ENCODE results near the gene TNIP2.
"Not testable (repeated sequence)": the region's sequence is repeated elsewhere in the genome, so short reads cannot be mapped to it uniquely, and the experiment has no call there.

Gene TNIP2

GRCh38 chr4:2793586-2794485, 37.7 kb upstream of the TNIP2 start:
- peak; percentile 10 for DNase-seq

- no peak for DNase-seq
Measured at GRCh38 chr4:2792711-2793585, 36.8 kb upstream of the TNIP2 start, which contains the start of gene SH3BP2. Gene SH3BP2, plus strand, starts transcription at chr4:2793085. Its CDS starts 27,533 bp downstream, at chr4:2820618.

GRCh38 chr4:2792396-2792710, 36.2 kb upstream of the TNIP2 start:
- DNase-seq: no peak

- DNase-seq: no peak
Measured at GRCh38 chr4:2791518-2792395, 35.6 kb upstream of the TNIP2 start.

GRCh38 chr4:2790583-2791517, 34.7 kb upstream of the TNIP2 start:
- no peak for DNase-seq

- DNase-seq: no peak
Measured at GRCh38 chr4:2789793-2790582, 33.9 kb upstream of the TNIP2 start.

- DNase-seq: no peak
Measured at GRCh38 chr4:2789351-2789750, 33.2 kb upstream of the TNIP2 start.

GRCh38 chr4:2788532-2789103, 32.5 kb upstream of the TNIP2 start:
- DNase-seq: no peak

- DNase-seq: no peak
Measured at GRCh38 chr4:2788101-2788500, 32.0 kb upstream of the TNIP2 start.

- DNase-seq: peak; percentile 50
Measured at GRCh38 chr4:2787230-2788100, 31.3 kb upstream of the TNIP2 start.

GRCh38 chr4:2786794-2787229, 30.7 kb upstream of the TNIP2 start:
- no peak for DNase-seq

- no peak for DNase-seq
Measured at GRCh38 chr4:2786152-2786671, 30.1 kb upstream of the TNIP2 start.

GRCh38 chr4:2785613-2786012, 29.5 kb upstream of the TNIP2 start:
- no peak for DNase-seq

- DNase-seq: no peak
Measured at GRCh38 chr4:2783790-2784189, 27.7 kb upstream of the TNIP2 start.

GRCh38 chr4:2781911-2782310, 25.8 kb upstream of the TNIP2 start:
- DNase-seq: no peak

GRCh38 chr4:2780643-2781042, 24.5 kb upstream of the TNIP2 start:
- DNase-seq: not testable (repeated sequence)

- no peak for DNase-seq
Measured at GRCh38 chr4:2771264-2771663, 15.1 kb upstream of the TNIP2 start.

GRCh38 chr4:2768921-2769336, 12.8 kb upstream of the TNIP2 start:
- no peak for DNase-seq

GRCh38 chr4:2768124-2768523, 12.0 kb upstream of the TNIP2 start:
- DNase-seq: no peak
